Measurements from ENCODE around the gene ARL5C.

Gene ARL5C

GRCh38 chr17:39108461-39109375, 57.2 kb downstream of the ARL5C start:
- H3K4me3 ChIP-seq (ENCODE audit: low read depth, low read length): no peak overlapping the region

GRCh38 chr17:39107973-39108372, 58.0 kb downstream of the ARL5C start:
- no peak overlapping the region for H3K4me3 ChIP-seq (ENCODE audit: low read depth, low read length)

- H3K4me3 ChIP-seq (ENCODE audit: low read depth, low read length): no peak overlapping the region
Measured at GRCh38 chr17:39107155-39107554, 58.8 kb downstream of the ARL5C start.

Measured in iPS-11a (cell line).